Thyroid gland (tissue), 4 donors: Measurements from ENCODE around the gene PTPRN2. TPM values are rescaled to one million over a fixed set of nuclear protein-coding genes. Genes with fewer than 3 reads are reported as not detected.

Experiments used
- DNase-seq, 2 donors: peaks; one replicate each; pipeline ENCODE4 v3.0.0-alpha.2; 2019
- H3K27ac ChIP-seq, 3 donors: fragments of 200-600 bp; sonication (generic); 1 replicate in 2 of 3; 2 replicates in 1 of 3; pipeline ENCODE4 v1.5.1; 2016 to 2019; ENCODE audit warnings: mild to moderate bottlenecking in 1 of 3, moderate library complexity in 1 of 3
- H3K27me3 ChIP-seq: fragments of 200-600 bp; sonication (generic); one replicate; pipeline ENCODE4 v1.5.1; 2019
- H3K36me3 ChIP-seq, 2 donors: fragments of 200-600 bp; sonication (generic); one replicate each; pipeline ENCODE4 v1.5.1; 2016 to 2019
- H3K4me1 ChIP-seq, 2 donors: fragments of 200-600 bp; sonication (generic); one replicate each; pipeline ENCODE4 v1.5.1; 2017 to 2019
- H3K4me3 ChIP-seq, 3 donors: fragments of 200-600 bp; sonication (generic); replicated peaks in 1 of 3; 1 replicate in 2 of 3; 2 replicates in 1 of 3; pipeline ENCODE4 v1.5.1; 2016; ENCODE audit warnings: mild to moderate bottlenecking in 1 of 3
- H3K9me3 ChIP-seq: fragments of 200-600 bp; sonication (generic); one replicate; pipeline ENCODE4 v1.5.1; 2017
- CTCF ChIP-seq, 6 experiments: fragments of 200-600 bp in 3 of 6; fragments of 450-650 bp in 3 of 6; sonication (generic) in 3 of 6; IDR thresholded peaks; one replicate each; pipeline ENCODE4 v1.5.1; 2016 to 2019; ENCODE audit warnings: antibody characterized with exemption in 6 of 6, mild to moderate bottlenecking in 2 of 6, inconsistent platforms in 1 of 6, moderate library complexity in 1 of 6
- POLR2A ChIP-seq, 2 donors: fragments of 450-650 bp; IDR thresholded peaks; one replicate each; pipeline ENCODE4 v1.6.1; 2017; ENCODE audit warnings: antibody characterized with exemption in 2 of 2, mild to moderate bottlenecking in 2 of 2, moderate library complexity in 1 of 2
- WGBS, 2 donors: methylation state at CpG; one replicate each; pipeline ENCODE4 v1.1.5; 2017; 5-methylcytosine and 5-hydroxymethylcytosine counted together
- intact Hi-C: fragments of 100-400 bp; cut with DNase I; formaldehyde crosslinking; loops from one replicate; pipeline ENCODE4 v1.15.1; 2023
- total RNA-seq, 4 donors: library from RNA; depleted of rRNA; stranded (reverse); fragments of >200 nt; gene quantifications; one replicate each; pipeline ENCODE4 v1.2.3, GENCODE V29; 2016

The PTPRN2 gene
- total RNA-seq, 4 donors from 2014 or later = 4.2 to 9.9 (median 7.7) TPM

- H3K36me3 ChIP-seq = no peaks in the 10 kb centered on the region
- TF ChIP-seq CTCF (IDR thresholded peaks at IDR 0.05) = no peak
- TF ChIP-seq POLR2A (IDR thresholded peaks at IDR 0.05) = no peak
- intact Hi-C loops = no loop called here
- no peaks in the 10 kb centered on the region for H3K4me1 ChIP-seq
- no peak for DNase-seq
- 84% methylated on average over 20 to 21 of the region's 21 CpGs for WGBS, 2 donors
- H3K4me3 ChIP-seq = no peak overlapping the region
- no peaks in the 10 kb centered on the region for H3K9me3 ChIP-seq
- no peak overlapping the region for H3K27ac ChIP-seq
- no peaks in the 10 kb centered on the region for H3K27me3 ChIP-seq
These were observed 830.4 kb downstream of the PTPRN2 start for GRCh38 chr7:157757211-157757610.

- no peaks in the 10 kb centered on the region for H3K9me3 ChIP-seq
These were observed 831.9 kb downstream of the PTPRN2 start for GRCh38 chr7:157755741-157756140.

GRCh38 chr7:157754416-157754790 is 833.2 kb downstream of the PTPRN2 start:
- WGBS, 2 donors = 74% methylated on average over 6 to 9 of the region's 9 CpGs
- no peak overlapping the region for H3K4me3 ChIP-seq

More at GRCh38 chr7:157755741-157756140, 831.9 kb downstream of the PTPRN2 start:
- WGBS, 2 donors = 91% methylated on average over 7 of the region's 7 CpGs
- TF ChIP-seq CTCF (IDR thresholded peaks at IDR 0.05) (no peak), POLR2A (IDR thresholded peaks at IDR 0.05) (no peak)
- Histone ChIP-seq H3K27me3 (no peaks in the 10 kb centered on the region), H3K4me1 (no peaks in the 10 kb centered on the region), H3K27ac (no peak overlapping the region), H3K36me3 (no peaks in the 10 kb centered on the region), H3K4me3 (no peak overlapping the region)
- DNase-seq = no peak
- intact Hi-C loops = no loop called here

GRCh38 chr7:157753713-157754415 is 833.8 kb downstream of the PTPRN2 start:
- H3K9me3 ChIP-seq = no peaks in the 10 kb centered on the region
- no peaks in the 10 kb centered on the region for H3K36me3 ChIP-seq
- 86 to 91% methylated on average over 12 to 21 of the region's 21 CpGs for WGBS, 2 donors
- H3K4me1 ChIP-seq = no peaks in the 10 kb centered on the region
- intact Hi-C loops = no loop called here
- no peak for DNase-seq
- no peaks in the 10 kb centered on the region for H3K27me3 ChIP-seq
- H3K27ac ChIP-seq = no peak overlapping the region
- no peak overlapping the region for H3K4me3 ChIP-seq
- no peak for TF ChIP-seq POLR2A (IDR thresholded peaks at IDR 0.05)
- no peak for TF ChIP-seq CTCF (IDR thresholded peaks at IDR 0.05)

More at GRCh38 chr7:157754416-157754790, 833.2 kb downstream of the PTPRN2 start:
- H3K27ac ChIP-seq = no peak overlapping the region
- H3K9me3 ChIP-seq = no peaks in the 10 kb centered on the region
- DNase-seq = no peak
- intact Hi-C loops = no loop called here
- H3K27me3 ChIP-seq = no peaks in the 10 kb centered on the region
- H3K4me1 ChIP-seq = no peaks in the 10 kb centered on the region
- no peaks in the 10 kb centered on the region for H3K36me3 ChIP-seq
- TF ChIP-seq CTCF (IDR thresholded peaks at IDR 0.05) = no peak
- no peak for TF ChIP-seq POLR2A (IDR thresholded peaks at IDR 0.05)

GRCh38 chr7:157752832-157753291 is 834.8 kb downstream of the PTPRN2 start:
- Histone ChIP-seq H3K27ac (no peak overlapping the region), H3K9me3 (no peaks in the 10 kb centered on the region), H3K4me1 (no peaks in the 10 kb centered on the region), H3K36me3 (no peaks in the 10 kb centered on the region), H3K27me3 (no peaks in the 10 kb centered on the region), H3K4me3 (no peak overlapping the region)
- TF ChIP-seq CTCF (IDR thresholded peaks at IDR 0.05) (no peak), POLR2A (IDR thresholded peaks at IDR 0.05) (no peak)
- 89 to 90% methylated on average over 12 to 18 of the region's 18 CpGs for WGBS, 2 donors
- intact Hi-C loops = no loop called here
- no peak for DNase-seq
